ENCODE measurements around the gene ZDHHC9. TPM values are rescaled to one million over a fixed set of nuclear protein-coding genes. Genes with fewer than 3 reads are reported as not detected.

The ZDHHC9 gene
- total and polyA plus RNA-seq, 2 donors from 2014 or later = 24.5 to 31.4 TPM

GRCh38 chrX:129802863-129803262, 40.8 kb downstream of the ZDHHC9 start:
- no peaks in the 10 kb centered on the region for H3K27me3 ChIP-seq (ENCODE audit: control insufficient read depth, insufficient read depth, low read length)
- TF ChIP-seq CTCF (IDR thresholded peaks at IDR 0.05; ENCODE audit: borderline replicate concordance, extremely low read depth, insufficient read depth) = no peak
- DNase-seq (no peak), FAIRE-seq (no peak)
- H3K27ac ChIP-seq (ENCODE audit: low read depth in 2 of 2, low read length in 2 of 2) = no peak overlapping the region
- H3K9me3 ChIP-seq (ENCODE audit: control insufficient read depth in 2 of 3, insufficient read depth in 1 of 3, low read length in 3 of 3) = no peaks in the 10 kb centered on the region
- no peak overlapping the region for H3K4me3 ChIP-seq (ENCODE audit: low read length in 3 of 3)
- H3K4me1 ChIP-seq (ENCODE audit: control insufficient read depth in 2 of 3, insufficient read depth in 2 of 3, low read depth in 1 of 3, low read length in 3 of 3) = no peaks in the 10 kb centered on the region
- no peaks in the 10 kb centered on the region for H3K36me3 ChIP-seq (ENCODE audit: control insufficient read depth in 2 of 3, insufficient read depth in 3 of 3, low read length in 3 of 3)
- H3K9ac ChIP-seq (ENCODE audit: low read length in 3 of 3) = no peak overlapping the region
- intact Hi-C loops (cut with DNase I) = no loop called here

- no peak for TF ChIP-seq CTCF (IDR thresholded peaks at IDR 0.05; ENCODE audit: borderline replicate concordance, extremely low read depth, insufficient read depth)
- Histone ChIP-seq H3K27ac (ENCODE audit: low read depth in 2 of 2, low read length in 2 of 2) (no peak overlapping the region), H3K9ac (ENCODE audit: low read length in 3 of 3) (no peak overlapping the region), H3K27me3 (ENCODE audit: control insufficient read depth, insufficient read depth, low read length) (no peaks in the 10 kb centered on the region), H3K4me3 (ENCODE audit: low read length in 3 of 3) (no peak overlapping the region), H3K36me3 (ENCODE audit: control insufficient read depth in 2 of 3, insufficient read depth in 3 of 3, low read length in 3 of 3) (no peaks in the 10 kb centered on the region), H3K4me1 (ENCODE audit: control insufficient read depth in 2 of 3, insufficient read depth in 2 of 3, low read depth in 1 of 3, low read length in 3 of 3) (no peaks in the 10 kb centered on the region), H3K9me3 (ENCODE audit: control insufficient read depth in 2 of 3, insufficient read depth in 1 of 3, low read length in 3 of 3) (no peaks in the 10 kb centered on the region)
- FAIRE-seq = no peak
- intact Hi-C loops (cut with DNase I) = no loop called here
- DNase-seq = peak in 3 of 5 donors; percentile 36 to 66 (median 53)
Observed at GRCh38 chrX:129800186-129800585, 43.5 kb downstream of the ZDHHC9 start.

- Histone ChIP-seq H3K9ac (ENCODE audit: low read length in 3 of 3) (no peak overlapping the region), H3K4me3 (ENCODE audit: low read length in 3 of 3) (no peak overlapping the region), H3K36me3 (ENCODE audit: control insufficient read depth in 2 of 3, insufficient read depth in 3 of 3, low read length in 3 of 3) (no peaks in the 10 kb centered on the region), H3K4me1 (ENCODE audit: control insufficient read depth in 2 of 3, insufficient read depth in 2 of 3, low read depth in 1 of 3, low read length in 3 of 3) (no peaks in the 10 kb centered on the region), H3K27ac (ENCODE audit: low read depth in 2 of 2, low read length in 2 of 2) (no peak overlapping the region), H3K9me3 (ENCODE audit: control insufficient read depth in 2 of 3, insufficient read depth in 1 of 3, low read length in 3 of 3) (no peaks in the 10 kb centered on the region), H3K27me3 (ENCODE audit: control insufficient read depth, insufficient read depth, low read length) (no peaks in the 10 kb centered on the region)
- no peak for TF ChIP-seq CTCF (IDR thresholded peaks at IDR 0.05; ENCODE audit: borderline replicate concordance, extremely low read depth, insufficient read depth)
- no peak for FAIRE-seq
- no peak for DNase-seq
- intact Hi-C loops (cut with DNase I) = no loop called here
Observed at GRCh38 chrX:129798888-129799287, 44.8 kb downstream of the ZDHHC9 start.

GRCh38 chrX:129798456-129798855, 45.2 kb downstream of the ZDHHC9 start:
- FAIRE-seq (no peak), DNase-seq (no peak)
- no peaks in the 10 kb centered on the region for H3K9me3 ChIP-seq (ENCODE audit: control insufficient read depth in 2 of 3, insufficient read depth in 1 of 3, low read length in 3 of 3)
- H3K27me3 ChIP-seq (ENCODE audit: control insufficient read depth, insufficient read depth, low read length) = no peaks in the 10 kb centered on the region
- no peaks in the 10 kb centered on the region for H3K4me1 ChIP-seq (ENCODE audit: control insufficient read depth in 2 of 3, insufficient read depth in 2 of 3, low read depth in 1 of 3, low read length in 3 of 3)
- no peak overlapping the region for H3K27ac ChIP-seq (ENCODE audit: low read depth in 2 of 2, low read length in 2 of 2)
- no peak for TF ChIP-seq CTCF (IDR thresholded peaks at IDR 0.05; ENCODE audit: borderline replicate concordance, extremely low read depth, insufficient read depth)
- no peak overlapping the region for H3K4me3 ChIP-seq (ENCODE audit: low read length in 3 of 3)
- H3K36me3 ChIP-seq (ENCODE audit: control insufficient read depth in 2 of 3, insufficient read depth in 3 of 3, low read length in 3 of 3) = no peaks in the 10 kb centered on the region
- H3K9ac ChIP-seq (ENCODE audit: low read length in 3 of 3) = no peak overlapping the region
- intact Hi-C loops (cut with DNase I) = no loop called here
